SK-N-SH (cell line): ENCODE data around the gene CEACAM5.

Experiments
- CHD2 ChIP-seq: fragments of 150-350 bp; IDR thresholded peaks from 2 replicates; pipeline ENCODE4 v1.6.1; 2018; ENCODE audit warnings: low read length; ENCODE audit not compliant: partially characterized antibody
- CTCF ChIP-seq: fragments of 200-600 bp; sonication (generic); IDR thresholded peaks from 2 replicates; pipeline ENCODE4 v1.6.1; 2017; ENCODE audit warnings: antibody characterized with exemption, mild to moderate bottlenecking, moderate library complexity
- EP300 ChIP-seq, 2 experiments: IDR thresholded peaks; 2 replicates each; pipeline versions ENCODE4 v1.4.0 to v1.6.1; 2012; ENCODE audit warnings: borderline replicate concordance in 1 of 2, low read depth in 1 of 2, low read length in 1 of 2
- EZH2phosphoT487 ChIP-seq: fragments of 200-600 bp; sonication (generic); IDR thresholded peaks from 2 replicates; pipeline ENCODE4 v1.6.1; 2017; ENCODE audit warnings: low read depth, mixed run types, mild to moderate bottlenecking, antibody characterized with exemption, moderate library complexity, borderline replicate concordance
- GABPA ChIP-seq: IDR thresholded peaks from 2 replicates; pipeline ENCODE4 v1.4.0; 2012; ENCODE audit warnings: low read depth, mild to moderate bottlenecking
- MAX ChIP-seq: IDR thresholded peaks from 2 replicates; pipeline ENCODE4 v1.4.0; 2012; ENCODE audit warnings: low read depth
- POLR2AphosphoS5 ChIP-seq: IDR thresholded peaks from 2 replicates; pipeline ENCODE4 v1.6.1; 2012; ENCODE audit warnings: low read depth, low read length
- REST ChIP-seq: IDR thresholded peaks from 2 replicates; pipeline ENCODE4 v1.6.1; 2012; ENCODE audit warnings: mild to moderate bottlenecking, low read depth, low read length, moderate library complexity
- RXRA ChIP-seq: IDR thresholded peaks from 2 replicates; pipeline ENCODE4 v1.4.0; 2012; ENCODE audit warnings: low read depth, mild to moderate bottlenecking, borderline replicate concordance
- TAF1 ChIP-seq: IDR thresholded peaks from 2 replicates; pipeline ENCODE4 v1.6.1; 2012; ENCODE audit warnings: low read depth, mild to moderate bottlenecking, low read length, moderate library complexity, borderline replicate concordance
- ZBTB33 ChIP-seq: IDR thresholded peaks from 2 replicates; pipeline ENCODE4 v1.4.0; 2012; ENCODE audit warnings: low read depth, borderline replicate concordance

DNA sequence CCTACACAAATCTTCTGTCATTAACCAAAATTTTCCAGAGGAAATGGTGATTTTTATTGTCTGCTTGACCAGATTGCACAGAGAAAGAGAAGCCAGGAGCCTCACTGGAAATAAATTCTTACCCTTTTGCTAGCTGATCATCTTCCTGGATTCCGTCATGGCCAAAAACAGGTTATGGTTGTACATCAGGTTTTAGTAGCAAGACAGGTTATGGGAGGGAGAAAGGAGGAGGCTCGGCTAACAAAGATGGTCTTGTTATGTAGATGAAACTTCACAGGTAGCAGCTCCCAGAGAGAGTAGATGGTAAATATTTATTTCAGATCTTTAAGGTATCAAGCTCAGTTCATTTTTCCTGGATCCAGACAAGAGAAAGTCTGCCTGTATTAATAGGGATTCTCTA is 68.3 kb downstream of the CEACAM5 start:
- TF ChIP-seq CTCF (no peak), TAF1 (no peak), EZH2phosphoT487 (no peak), CHD2 (no peak), ZBTB33 (no peak), GABPA (no peak), MAX (no peak), EP300 (IDR thresholded peaks at IDR 0.05; ENCODE audit: borderline replicate concordance in 1 of 2, low read depth in 1 of 2, low read length in 1 of 2) (no peak), REST (no peak), RXRA (no peak), POLR2AphosphoS5 (no peak)
